ENCODE measurements around the gene CBLL1.

The CBLL1 gene

GRCh38 chr7:107712025-107712424, 31.9 kb upstream of the CBLL1 start:
- Histone ChIP-seq H3K27ac (ENCODE audit: low read depth, low read length) (no peak overlapping the region), H3K9ac (ENCODE audit: low read depth in 1 of 2, low read length in 2 of 2) (no peak overlapping the region), H3K9me3 (ENCODE audit: control insufficient read depth in 1 of 2, low read length in 2 of 2) (no peaks in the 10 kb centered on the region), H3K27me3 (ENCODE audit: control insufficient read depth in 1 of 2, insufficient read depth in 2 of 2, low read length in 2 of 2) (no peaks in the 10 kb centered on the region), H3K36me3 (ENCODE audit: control insufficient read depth in 1 of 2, insufficient read depth in 2 of 2, low read length in 2 of 2) (no peaks in the 10 kb centered on the region), H3K4me1 (ENCODE audit: control insufficient read depth in 1 of 2, insufficient read depth in 2 of 2, low read length in 2 of 2) (no peaks in the 10 kb centered on the region), H3K4me3 (ENCODE audit: low read depth in 1 of 2, low read length in 2 of 2) (no peak overlapping the region)

DNA sequence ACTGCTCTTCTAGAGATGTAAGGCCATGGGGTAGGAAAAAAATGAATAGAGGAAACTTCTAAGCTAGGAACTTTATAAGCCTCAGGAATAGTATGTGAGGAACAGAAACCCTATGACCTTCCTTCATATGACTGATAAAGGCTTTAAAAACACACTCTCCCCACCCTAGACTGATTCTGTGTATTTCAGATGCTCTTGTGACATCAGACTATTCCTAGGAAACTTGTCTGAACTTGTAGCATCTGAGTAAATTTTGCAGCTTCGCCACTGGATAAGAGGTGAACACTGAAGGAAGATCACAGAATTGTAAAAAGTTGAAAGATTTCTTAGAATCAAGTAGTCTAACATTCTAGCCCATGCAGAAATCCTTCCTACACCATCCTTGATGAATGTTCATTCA, 31.0 kb upstream of the CBLL1 start:
- H3K9me3 ChIP-seq (ENCODE audit: control insufficient read depth in 1 of 2, low read length in 2 of 2), result no peaks in the 10 kb centered on the region
- H3K36me3 ChIP-seq (ENCODE audit: control insufficient read depth in 1 of 2, insufficient read depth in 2 of 2, low read length in 2 of 2), result no peaks in the 10 kb centered on the region
- no peak overlapping the region for H3K27ac ChIP-seq (ENCODE audit: low read depth, low read length)
- no peak overlapping the region for H3K9ac ChIP-seq (ENCODE audit: low read depth in 1 of 2, low read length in 2 of 2)
- H3K4me3 ChIP-seq (ENCODE audit: low read depth in 1 of 2, low read length in 2 of 2), result no peak overlapping the region
- no peaks in the 10 kb centered on the region for H3K4me1 ChIP-seq (ENCODE audit: control insufficient read depth in 1 of 2, insufficient read depth in 2 of 2, low read length in 2 of 2)
- H3K27me3 ChIP-seq (ENCODE audit: control insufficient read depth in 1 of 2, insufficient read depth in 2 of 2, low read length in 2 of 2), result no peaks in the 10 kb centered on the region

GRCh38 chr7:107715531-107715930, 28.4 kb upstream of the CBLL1 start:
- Histone ChIP-seq H3K27ac (ENCODE audit: low read depth, low read length) (no peak overlapping the region), H3K27me3 (ENCODE audit: control insufficient read depth in 1 of 2, insufficient read depth in 2 of 2, low read length in 2 of 2) (peaks cover 0 to 10% of the 10 kb centered on the region in 2 donors), H3K9me3 (ENCODE audit: control insufficient read depth in 1 of 2, low read length in 2 of 2) (no peaks in the 10 kb centered on the region), H3K4me3 (ENCODE audit: low read depth in 1 of 2, low read length in 2 of 2) (no peak overlapping the region), H3K36me3 (ENCODE audit: control insufficient read depth in 1 of 2, insufficient read depth in 2 of 2, low read length in 2 of 2) (no peaks in the 10 kb centered on the region), H3K9ac (ENCODE audit: low read depth in 1 of 2, low read length in 2 of 2) (no peak overlapping the region), H3K4me1 (ENCODE audit: control insufficient read depth in 1 of 2, insufficient read depth in 2 of 2, low read length in 2 of 2) (no peaks in the 10 kb centered on the region)

GRCh38 chr7:107718456-107719193, 25.3 kb upstream of the CBLL1 start:
- H3K9me3 ChIP-seq (ENCODE audit: control insufficient read depth in 1 of 2, low read length in 2 of 2), result no peaks in the 10 kb centered on the region
- H3K27ac ChIP-seq (ENCODE audit: low read depth, low read length), result no peak overlapping the region
- H3K27me3 ChIP-seq (ENCODE audit: control insufficient read depth in 1 of 2, insufficient read depth in 2 of 2, low read length in 2 of 2), result peaks cover 0 to 10% of the 10 kb centered on the region in 2 donors
- no peak overlapping the region for H3K9ac ChIP-seq (ENCODE audit: low read depth in 1 of 2, low read length in 2 of 2)
- H3K4me3 ChIP-seq (ENCODE audit: low read depth in 1 of 2, low read length in 2 of 2), result no peak overlapping the region
- H3K36me3 ChIP-seq (ENCODE audit: control insufficient read depth in 1 of 2, insufficient read depth in 2 of 2, low read length in 2 of 2), result no peaks in the 10 kb centered on the region
- no peaks in the 10 kb centered on the region for H3K4me1 ChIP-seq (ENCODE audit: control insufficient read depth in 1 of 2, insufficient read depth in 2 of 2, low read length in 2 of 2)

DNA sequence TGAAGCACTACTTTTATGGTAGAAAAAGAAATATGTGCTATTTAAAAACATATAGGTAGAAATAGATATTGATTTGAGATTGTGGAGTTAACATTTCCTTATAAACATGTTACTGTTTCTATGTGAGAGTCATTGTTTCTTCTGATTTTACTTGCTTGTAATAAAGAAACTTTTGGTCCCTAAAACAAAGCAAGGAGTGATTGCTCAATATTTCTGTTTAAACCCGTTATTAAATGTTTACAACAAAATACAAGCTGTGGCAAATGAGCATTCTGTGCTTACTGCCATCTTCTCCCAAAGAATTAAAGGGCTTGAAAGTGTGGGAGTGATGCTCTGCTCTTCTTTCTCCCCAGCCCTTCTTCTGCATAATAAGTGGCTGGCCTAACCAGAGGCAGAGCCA, 22.7 kb upstream of the CBLL1 start:
- H3K9ac ChIP-seq (ENCODE audit: low read depth in 1 of 2, low read length in 2 of 2), result no peak overlapping the region
- H3K4me3 ChIP-seq (ENCODE audit: low read depth in 1 of 2, low read length in 2 of 2), result no peak overlapping the region
- H3K9me3 ChIP-seq (ENCODE audit: control insufficient read depth in 1 of 2, low read length in 2 of 2), result no peaks in the 10 kb centered on the region
- H3K27ac ChIP-seq (ENCODE audit: low read depth, low read length), result no peak overlapping the region
- peaks cover 0 to 10% of the 10 kb centered on the region in 2 donors for H3K27me3 ChIP-seq (ENCODE audit: control insufficient read depth in 1 of 2, insufficient read depth in 2 of 2, low read length in 2 of 2)
- H3K36me3 ChIP-seq (ENCODE audit: control insufficient read depth in 1 of 2, insufficient read depth in 2 of 2, low read length in 2 of 2), result no peaks in the 10 kb centered on the region
- no peaks in the 10 kb centered on the region for H3K4me1 ChIP-seq (ENCODE audit: control insufficient read depth in 1 of 2, insufficient read depth in 2 of 2, low read length in 2 of 2)

GRCh38 chr7:107723255-107723654, 20.7 kb upstream of the CBLL1 start:
- H3K36me3 ChIP-seq (ENCODE audit: control insufficient read depth in 1 of 2, insufficient read depth in 2 of 2, low read length in 2 of 2), result no peaks in the 10 kb centered on the region
- H3K9me3 ChIP-seq (ENCODE audit: control insufficient read depth in 1 of 2, low read length in 2 of 2), result no peaks in the 10 kb centered on the region
- peaks cover 0 to 6% of the 10 kb centered on the region in 2 donors for H3K27me3 ChIP-seq (ENCODE audit: control insufficient read depth in 1 of 2, insufficient read depth in 2 of 2, low read length in 2 of 2)
- H3K9ac ChIP-seq (ENCODE audit: low read depth in 1 of 2, low read length in 2 of 2), result no peak overlapping the region
- H3K4me1 ChIP-seq (ENCODE audit: control insufficient read depth in 1 of 2, insufficient read depth in 2 of 2, low read length in 2 of 2), result no peaks in the 10 kb centered on the region
- no peak overlapping the region for H3K4me3 ChIP-seq (ENCODE audit: low read depth in 1 of 2, low read length in 2 of 2)
- no peak overlapping the region for H3K27ac ChIP-seq (ENCODE audit: low read depth, low read length)

GRCh38 chr7:107725138-107725740, 18.7 kb upstream of the CBLL1 start:
- H3K4me3 ChIP-seq (ENCODE audit: low read depth in 1 of 2, low read length in 2 of 2), result no peak overlapping the region
- no peak overlapping the region for H3K27ac ChIP-seq (ENCODE audit: low read depth, low read length)
- no peaks in the 10 kb centered on the region for H3K36me3 ChIP-seq (ENCODE audit: control insufficient read depth in 1 of 2, insufficient read depth in 2 of 2, low read length in 2 of 2)
- H3K9ac ChIP-seq (ENCODE audit: low read depth in 1 of 2, low read length in 2 of 2), result no peak overlapping the region
- H3K4me1 ChIP-seq (ENCODE audit: control insufficient read depth in 1 of 2, insufficient read depth in 2 of 2, low read length in 2 of 2), result no peaks in the 10 kb centered on the region
- H3K9me3 ChIP-seq (ENCODE audit: control insufficient read depth in 1 of 2, low read length in 2 of 2), result no peaks in the 10 kb centered on the region
- peaks cover 0 to under 1% of the 10 kb centered on the region in 2 donors for H3K27me3 ChIP-seq (ENCODE audit: control insufficient read depth in 1 of 2, insufficient read depth in 2 of 2, low read length in 2 of 2)

GRCh38 chr7:107726356-107727130, 17.4 kb upstream of the CBLL1 start:
- no peak overlapping the region for H3K27ac ChIP-seq (ENCODE audit: low read depth, low read length)
- no peak overlapping the region for H3K9ac ChIP-seq (ENCODE audit: low read depth in 1 of 2, low read length in 2 of 2)
- no peak overlapping the region for H3K4me3 ChIP-seq (ENCODE audit: low read depth in 1 of 2, low read length in 2 of 2)
- H3K36me3 ChIP-seq (ENCODE audit: control insufficient read depth in 1 of 2, insufficient read depth in 2 of 2, low read length in 2 of 2), result no peaks in the 10 kb centered on the region
- no peaks in the 10 kb centered on the region for H3K9me3 ChIP-seq (ENCODE audit: control insufficient read depth in 1 of 2, low read length in 2 of 2)
- no peaks in the 10 kb centered on the region for H3K27me3 ChIP-seq (ENCODE audit: control insufficient read depth in 1 of 2, insufficient read depth in 2 of 2, low read length in 2 of 2)
- no peaks in the 10 kb centered on the region for H3K4me1 ChIP-seq (ENCODE audit: control insufficient read depth in 1 of 2, insufficient read depth in 2 of 2, low read length in 2 of 2)

DNA sequence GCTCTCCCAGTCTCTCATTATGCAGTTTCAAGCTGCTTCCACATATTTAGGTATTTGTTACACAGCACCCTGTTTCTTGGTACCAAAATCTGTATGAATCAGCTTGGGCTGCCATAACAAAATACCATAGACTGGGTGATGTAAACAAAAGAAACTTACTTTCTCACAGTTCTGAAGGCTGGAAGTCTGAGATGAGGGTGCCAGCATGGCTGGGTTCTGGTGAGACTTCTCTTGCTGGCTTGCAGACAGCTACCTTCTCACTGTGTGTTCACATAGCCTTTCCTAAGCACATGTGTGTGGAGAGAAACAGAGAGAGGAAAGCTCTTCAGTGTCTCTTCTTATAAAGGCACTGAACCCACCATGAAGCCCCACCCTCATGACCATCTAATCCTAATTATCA, 15.7 kb upstream of the CBLL1 start:
- no peaks in the 10 kb centered on the region for H3K4me1 ChIP-seq (ENCODE audit: control insufficient read depth in 1 of 2, insufficient read depth in 2 of 2, low read length in 2 of 2)
- no peaks in the 10 kb centered on the region for H3K27me3 ChIP-seq (ENCODE audit: control insufficient read depth in 1 of 2, insufficient read depth in 2 of 2, low read length in 2 of 2)

More for the DNA sequence above, 15.7 kb upstream of the CBLL1 start:
- Histone ChIP-seq H3K27ac (ENCODE audit: low read depth, low read length) (no peak overlapping the region), H3K9me3 (ENCODE audit: control insufficient read depth in 1 of 2, low read length in 2 of 2) (no peaks in the 10 kb centered on the region), H3K9ac (ENCODE audit: low read depth in 1 of 2, low read length in 2 of 2) (no peak overlapping the region), H3K36me3 (ENCODE audit: control insufficient read depth in 1 of 2, insufficient read depth in 2 of 2, low read length in 2 of 2) (no peaks in the 10 kb centered on the region), H3K4me3 (ENCODE audit: low read depth in 1 of 2, low read length in 2 of 2) (no peak overlapping the region)

Data from duodenal mucosa (tissue), 2 donors.